Esophagus muscularis mucosa (tissue), 4 donors: ENCODE data around the gene SEC24D.

Experiments used
- EP300 ChIP-seq: sonication (generic); formaldehyde crosslinking; IDR thresholded peaks from one replicate; pipeline ENCODE4 v1.6.1; 2017; ENCODE audit warnings: antibody characterized with exemption
- POLR2A ChIP-seq: fragments of 450-650 bp; IDR thresholded peaks from one replicate; pipeline ENCODE4 v1.6.1; 2017; ENCODE audit warnings: antibody characterized with exemption, moderate library complexity, mild to moderate bottlenecking, low read depth
- TF ChIP-seq, protein P1 (sequence below), 3 experiments: fragments of 200-600 bp in 2 of 3; fragments of 450-650 bp in 1 of 3; sonication (generic) in 2 of 3; IDR thresholded peaks; one replicate each; pipeline ENCODE4 v1.5.1; 2017 to 2019; ENCODE audit warnings: antibody characterized with exemption in 3 of 3, mild to moderate bottlenecking in 2 of 3, moderate library complexity in 1 of 3

DNA sequence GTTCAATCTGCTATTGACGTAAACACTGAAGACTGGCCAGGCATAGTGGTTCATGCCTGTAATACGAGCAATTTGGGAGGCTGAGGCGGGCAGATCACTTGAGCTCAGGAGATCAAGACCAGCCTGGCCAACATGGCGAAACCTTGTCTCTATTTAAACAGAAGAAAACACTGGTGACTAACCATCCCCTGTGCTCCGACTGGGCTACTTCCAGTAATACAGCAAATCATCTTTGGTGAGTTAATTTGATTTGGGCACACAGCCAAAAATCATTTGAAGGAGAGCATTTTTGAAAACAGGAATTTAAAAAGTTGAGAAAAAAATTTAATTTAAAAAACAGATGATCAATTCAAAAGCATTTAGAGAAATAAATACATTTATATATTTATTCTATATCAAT is 52.0 kb downstream of the SEC24D start:
- TF ChIP-seq, protein P1, sequence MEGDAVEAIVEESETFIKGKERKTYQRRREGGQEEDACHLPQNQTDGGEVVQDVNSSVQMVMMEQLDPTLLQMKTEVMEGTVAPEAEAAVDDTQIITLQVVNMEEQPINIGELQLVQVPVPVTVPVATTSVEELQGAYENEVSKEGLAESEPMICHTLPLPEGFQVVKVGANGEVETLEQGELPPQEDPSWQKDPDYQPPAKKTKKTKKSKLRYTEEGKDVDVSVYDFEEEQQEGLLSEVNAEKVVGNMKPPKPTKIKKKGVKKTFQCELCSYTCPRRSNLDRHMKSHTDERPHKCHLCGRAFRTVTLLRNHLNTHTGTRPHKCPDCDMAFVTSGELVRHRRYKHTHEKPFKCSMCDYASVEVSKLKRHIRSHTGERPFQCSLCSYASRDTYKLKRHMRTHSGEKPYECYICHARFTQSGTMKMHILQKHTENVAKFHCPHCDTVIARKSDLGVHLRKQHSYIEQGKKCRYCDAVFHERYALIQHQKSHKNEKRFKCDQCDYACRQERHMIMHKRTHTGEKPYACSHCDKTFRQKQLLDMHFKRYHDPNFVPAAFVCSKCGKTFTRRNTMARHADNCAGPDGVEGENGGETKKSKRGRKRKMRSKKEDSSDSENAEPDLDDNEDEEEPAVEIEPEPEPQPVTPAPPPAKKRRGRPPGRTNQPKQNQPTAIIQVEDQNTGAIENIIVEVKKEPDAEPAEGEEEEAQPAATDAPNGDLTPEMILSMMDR (IDR thresholded peaks at IDR 0.05) = no peak
- no peak for TF ChIP-seq POLR2A
- no peak for TF ChIP-seq EP300
